ENCODE results near the gene LRRC74A. TPM values are rescaled to one million over a fixed set of nuclear protein-coding genes. Genes with fewer than 3 reads are reported as not detected.

The LRRC74A gene
- total RNA-seq, 4 donors from 2014 or later: not detected

GRCh38 chr14:76786601-76787000 lies 39.6 kb upstream of the LRRC74A start:
- Histone ChIP-seq H3K4me1 (no peaks in the 10 kb centered on the region), H3K36me3 (peaks cover 29 to 41% of the 10 kb centered on the region in 2 donors), H3K27ac (no peak overlapping the region), H3K9me3 (no peaks in the 10 kb centered on the region), H3K4me3 (replicated peaks in 1 of 3) (no peak overlapping the region), H3K27me3 (no peaks in the 10 kb centered on the region)
- no peak for DNase-seq
- 94 to 100% methylated on average over 2 of the region's 2 CpGs for WGBS, 2 donors
- intact Hi-C loops (cut with DNase I): loop anchor here (10.0 kb wide), 1 partner anchor 82 kb away; no protein-coding TSS in a partner anchor
- no peak for TF ChIP-seq POLR2A (IDR thresholded peaks at IDR 0.05)
- TF ChIP-seq CTCF (IDR thresholded peaks at IDR 0.05): no peak

- H3K4me3 ChIP-seq (replicated peaks in 1 of 3): no peak overlapping the region
- DNase-seq: no peak
- TF ChIP-seq CTCF (IDR thresholded peaks at IDR 0.05) (no peak), POLR2A (IDR thresholded peaks at IDR 0.05) (no peak)
- 97% methylated on average over 2 of the region's 2 CpGs for WGBS, 2 donors
- no peaks in the 10 kb centered on the region for H3K4me1 ChIP-seq
- H3K27me3 ChIP-seq: no peaks in the 10 kb centered on the region
- no peak overlapping the region for H3K27ac ChIP-seq
- intact Hi-C loops (cut with DNase I): no loop called here
- peaks cover 19 to 40% of the 10 kb centered on the region in 2 donors for H3K36me3 ChIP-seq
- no peaks in the 10 kb centered on the region for H3K9me3 ChIP-seq
Measured at GRCh38 chr14:76792422-76792821, 33.8 kb upstream of the LRRC74A start.

- peaks cover 19 to 42% of the 10 kb centered on the region in 2 donors for H3K36me3 ChIP-seq
- no peak overlapping the region for H3K4me3 ChIP-seq (replicated peaks in 1 of 3)
- no peaks in the 10 kb centered on the region for H3K9me3 ChIP-seq
- H3K27ac ChIP-seq: no peak overlapping the region
- intact Hi-C loops (cut with DNase I): no loop called here
- H3K27me3 ChIP-seq: no peaks in the 10 kb centered on the region
- 91 to 94% methylated on average over 4 of the region's 4 CpGs for WGBS, 2 donors
- DNase-seq: no peak
- H3K4me1 ChIP-seq: no peaks in the 10 kb centered on the region
- no peak for TF ChIP-seq CTCF (IDR thresholded peaks at IDR 0.05)
- no peak for TF ChIP-seq POLR2A (IDR thresholded peaks at IDR 0.05)
Measured at GRCh38 chr14:76793324-76793723, 32.9 kb upstream of the LRRC74A start.

- Histone ChIP-seq H3K36me3 (peaks cover 19 to 35% of the 10 kb centered on the region in 2 donors), H3K27me3 (no peaks in the 10 kb centered on the region), H3K4me3 (replicated peaks in 1 of 3) (no peak overlapping the region), H3K9me3 (no peaks in the 10 kb centered on the region), H3K27ac (no peak overlapping the region), H3K4me1 (no peaks in the 10 kb centered on the region)
- no peak for TF ChIP-seq POLR2A (IDR thresholded peaks at IDR 0.05)
- TF ChIP-seq CTCF (IDR thresholded peaks at IDR 0.05): no peak
- WGBS, 2 donors: 94 to 97% methylated on average over 5 of the region's 5 CpGs
- intact Hi-C loops (cut with DNase I): no loop called here
- DNase-seq: no peak
Measured at GRCh38 chr14:76793956-76794355, 32.3 kb upstream of the LRRC74A start.

- Histone ChIP-seq H3K27me3 (no peaks in the 10 kb centered on the region), H3K4me3 (replicated peaks in 1 of 3) (no peak overlapping the region), H3K27ac (no peak overlapping the region), H3K36me3 (peaks cover 12 to 35% of the 10 kb centered on the region in 2 donors), H3K4me1 (peaks cover 0 to 8% of the 10 kb centered on the region in 2 donors), H3K9me3 (no peaks in the 10 kb centered on the region)
- intact Hi-C loops (cut with DNase I): no loop called here
- TF ChIP-seq CTCF (IDR thresholded peaks at IDR 0.05): no peak
- TF ChIP-seq POLR2A (IDR thresholded peaks at IDR 0.05): no peak
- WGBS, 2 donors: 92 to 93% methylated on average over 12 of the region's 12 CpGs
- DNase-seq: no peak
Measured at GRCh38 chr14:76806446-76806845, 19.8 kb upstream of the LRRC74A start.

Measured in thyroid gland (tissue), 4 donors.